ENCODE measurements around the gene STIM1.

Gene STIM1

DNA sequence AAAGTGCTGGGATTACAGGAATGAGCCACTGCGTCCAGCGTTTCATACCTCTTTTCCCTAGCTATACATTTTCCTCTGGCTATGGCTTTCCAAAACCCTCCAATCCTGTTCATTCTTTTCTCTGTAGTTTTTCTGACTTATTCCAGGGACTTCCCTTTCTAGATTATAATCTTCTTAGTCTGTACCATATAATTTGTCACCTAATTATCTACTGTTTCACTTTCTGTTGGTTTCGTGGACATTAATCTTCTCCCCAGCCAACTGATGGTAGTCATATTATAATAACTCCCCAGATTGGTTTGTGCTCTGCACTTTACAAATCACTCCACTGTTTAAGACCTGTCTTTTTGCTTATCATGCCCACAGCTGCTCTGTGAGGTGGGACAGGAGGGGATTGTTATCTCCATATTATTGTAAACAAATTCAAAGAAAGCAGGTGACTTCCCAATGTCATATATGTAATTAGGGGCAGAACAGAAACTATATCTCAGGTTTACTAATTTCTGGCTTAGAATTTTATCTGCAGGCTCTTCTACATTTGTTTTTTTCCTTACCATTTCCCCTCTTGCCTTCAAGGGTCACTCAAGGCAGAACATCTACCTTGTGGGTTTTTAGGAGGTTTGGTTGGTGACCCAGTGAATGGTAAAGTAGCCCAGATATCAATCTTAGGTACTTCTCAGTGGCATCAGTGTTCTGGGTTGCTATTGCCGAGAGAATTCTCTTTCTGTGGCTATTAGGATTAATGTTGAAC is 23.9 kb downstream of the STIM1 start:
- H3K79me2 ChIP-seq (ENCODE audit: control insufficient read depth, low read length) = peaks cover 50% of the 10 kb centered on the region
- H3K9me2 ChIP-seq (replicated peaks; ENCODE audit: control insufficient read depth, low read length) = no peaks in the 10 kb centered on the region
- H3K4me3 ChIP-seq (ENCODE audit: low read length) = no peak overlapping the region
- H3K4me2 ChIP-seq (ENCODE audit: low read length) = peak overlapping the region; percentile 49; the same call in 1 of the 2 replicates
- no peaks in the 10 kb centered on the region for H3K36me3 ChIP-seq (ENCODE audit: control insufficient read depth, low read length)
- peaks cover 56% of the 10 kb centered on the region for H3K4me1 ChIP-seq (ENCODE audit: control insufficient read depth, low read length)
- TF ChIP-seq, protein P1, sequence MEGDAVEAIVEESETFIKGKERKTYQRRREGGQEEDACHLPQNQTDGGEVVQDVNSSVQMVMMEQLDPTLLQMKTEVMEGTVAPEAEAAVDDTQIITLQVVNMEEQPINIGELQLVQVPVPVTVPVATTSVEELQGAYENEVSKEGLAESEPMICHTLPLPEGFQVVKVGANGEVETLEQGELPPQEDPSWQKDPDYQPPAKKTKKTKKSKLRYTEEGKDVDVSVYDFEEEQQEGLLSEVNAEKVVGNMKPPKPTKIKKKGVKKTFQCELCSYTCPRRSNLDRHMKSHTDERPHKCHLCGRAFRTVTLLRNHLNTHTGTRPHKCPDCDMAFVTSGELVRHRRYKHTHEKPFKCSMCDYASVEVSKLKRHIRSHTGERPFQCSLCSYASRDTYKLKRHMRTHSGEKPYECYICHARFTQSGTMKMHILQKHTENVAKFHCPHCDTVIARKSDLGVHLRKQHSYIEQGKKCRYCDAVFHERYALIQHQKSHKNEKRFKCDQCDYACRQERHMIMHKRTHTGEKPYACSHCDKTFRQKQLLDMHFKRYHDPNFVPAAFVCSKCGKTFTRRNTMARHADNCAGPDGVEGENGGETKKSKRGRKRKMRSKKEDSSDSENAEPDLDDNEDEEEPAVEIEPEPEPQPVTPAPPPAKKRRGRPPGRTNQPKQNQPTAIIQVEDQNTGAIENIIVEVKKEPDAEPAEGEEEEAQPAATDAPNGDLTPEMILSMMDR (IDR thresholded peaks at IDR 0.05; ENCODE audit: low read depth, low read length, poor library complexity, severe bottlenecking) = no peak
- TF ChIP-seq EZH2phosphoT487 (IDR thresholded peaks at IDR 0.05; ENCODE audit: borderline replicate concordance, low read length) = no peak
- H3K27me3 ChIP-seq (ENCODE audit: control insufficient read depth, low read length) = no peaks in the 10 kb centered on the region
- H3K9me3 ChIP-seq (ENCODE audit: control insufficient read depth, insufficient read depth, low read length) = no peaks in the 10 kb centered on the region
- no peak overlapping the region for H3K27ac ChIP-seq (ENCODE audit: low read depth, low read length)
- H4K20me1 ChIP-seq (ENCODE audit: control insufficient read depth, insufficient read depth, low read depth, low read length) = 0 out of 2 replicates have a peak, but pooled peaks cover 12% of the 10 kb centered on the region
- H3F3A ChIP-seq (ENCODE audit: control insufficient read depth, insufficient read depth) = peaks cover 14% of the 10 kb centered on the region

DNA sequence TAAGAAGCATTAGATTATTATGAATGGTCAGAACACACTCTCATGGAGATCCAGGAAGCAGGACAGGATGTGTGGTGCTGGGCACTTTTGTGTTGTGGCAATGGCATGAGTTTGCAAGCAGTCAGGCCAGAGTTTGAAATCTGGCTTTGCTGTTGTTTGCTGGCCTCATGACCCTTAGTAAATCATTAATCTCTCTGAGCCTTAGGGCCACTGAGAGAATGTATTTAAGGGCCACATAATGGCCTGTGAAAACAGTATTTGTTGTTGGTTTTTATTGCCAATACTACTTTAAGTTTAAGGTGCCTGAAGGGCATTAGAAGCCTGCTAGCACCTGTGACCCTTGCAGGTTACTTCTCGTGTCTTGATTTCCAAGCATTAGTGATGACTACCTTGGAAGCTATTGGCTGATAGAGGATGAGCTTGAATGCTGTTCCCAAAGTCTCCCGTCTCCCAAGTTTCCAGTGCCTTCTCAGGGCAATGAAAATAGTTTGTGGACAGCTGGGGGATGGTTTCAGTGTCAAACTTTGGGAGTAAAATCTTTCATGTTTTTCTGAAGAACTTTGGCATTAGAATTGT is 24.6 kb downstream of the STIM1 start:
- no peak overlapping the region for H3K4me3 ChIP-seq (ENCODE audit: low read length)

DNA sequence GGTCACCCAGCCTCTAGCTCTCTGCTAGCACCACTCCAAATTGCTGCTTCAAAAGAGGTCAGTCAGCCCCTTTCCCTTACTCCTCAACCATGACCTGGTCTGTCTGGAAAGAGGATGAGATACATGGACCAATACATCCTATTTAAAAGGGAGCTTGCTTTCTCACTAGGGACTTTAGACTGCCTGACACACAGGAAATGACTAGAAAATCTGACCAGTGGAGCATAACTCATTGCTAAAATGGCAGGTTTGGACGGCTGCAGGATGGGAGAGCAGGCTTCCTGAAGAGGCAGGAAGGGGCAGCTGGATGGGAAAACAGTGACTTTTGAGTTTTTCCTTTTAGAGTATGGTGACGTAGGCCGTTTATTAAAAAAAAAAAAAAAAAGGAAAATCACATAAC is 25.3 kb downstream of the STIM1 start:
- peaks cover 14% of the 10 kb centered on the region for H3F3A ChIP-seq (ENCODE audit: control insufficient read depth, insufficient read depth)
- peak overlapping the region; percentile 49 for H3K4me2 ChIP-seq (ENCODE audit: low read length)
- H3K4me3 ChIP-seq (ENCODE audit: low read length) = peak overlapping the region; percentile 22
- no peak for TF ChIP-seq EZH2phosphoT487 (IDR thresholded peaks at IDR 0.05; ENCODE audit: borderline replicate concordance, low read length)
- TF ChIP-seq, protein P1 (IDR thresholded peaks at IDR 0.05; ENCODE audit: low read depth, low read length, poor library complexity, severe bottlenecking) = no peak
- no peaks in the 10 kb centered on the region for H3K9me3 ChIP-seq (ENCODE audit: control insufficient read depth, insufficient read depth, low read length)
- 0 out of 2 replicates have a peak, but pooled peaks cover 7% of the 10 kb centered on the region for H4K20me1 ChIP-seq (ENCODE audit: control insufficient read depth, insufficient read depth, low read depth, low read length)
- no peak overlapping the region for H3K27ac ChIP-seq (ENCODE audit: low read depth, low read length)
- no peaks in the 10 kb centered on the region for H3K27me3 ChIP-seq (ENCODE audit: control insufficient read depth, low read length)
- no peaks in the 10 kb centered on the region for H3K9me2 ChIP-seq (replicated peaks; ENCODE audit: control insufficient read depth, low read length)
- no peaks in the 10 kb centered on the region for H3K36me3 ChIP-seq (ENCODE audit: control insufficient read depth, low read length)
- H3K79me2 ChIP-seq (ENCODE audit: control insufficient read depth, low read length) = peaks cover 53% of the 10 kb centered on the region
- peaks cover 56% of the 10 kb centered on the region for H3K4me1 ChIP-seq (ENCODE audit: control insufficient read depth, low read length)

More for the DNA sequence above, 24.6 kb downstream of the STIM1 start:
- no peak for TF ChIP-seq EZH2phosphoT487 (IDR thresholded peaks at IDR 0.05; ENCODE audit: borderline replicate concordance, low read length)
- H3K27ac ChIP-seq (ENCODE audit: low read depth, low read length) = no peak overlapping the region
- no peaks in the 10 kb centered on the region for H3K9me3 ChIP-seq (ENCODE audit: control insufficient read depth, insufficient read depth, low read length)
- H3K9me2 ChIP-seq (replicated peaks; ENCODE audit: control insufficient read depth, low read length) = no peaks in the 10 kb centered on the region
- 0 out of 2 replicates have a peak, but pooled peaks cover 9% of the 10 kb centered on the region for H4K20me1 ChIP-seq (ENCODE audit: control insufficient read depth, insufficient read depth, low read depth, low read length)
- no peaks in the 10 kb centered on the region for H3K27me3 ChIP-seq (ENCODE audit: control insufficient read depth, low read length)
- H3K4me1 ChIP-seq (ENCODE audit: control insufficient read depth, low read length) = peaks cover 56% of the 10 kb centered on the region
- H3K79me2 ChIP-seq (ENCODE audit: control insufficient read depth, low read length) = peaks cover 53% of the 10 kb centered on the region
- H3F3A ChIP-seq (ENCODE audit: control insufficient read depth, insufficient read depth) = peaks cover 14% of the 10 kb centered on the region
- peak overlapping the region; percentile 49 for H3K4me2 ChIP-seq (ENCODE audit: low read length)
- H3K36me3 ChIP-seq (ENCODE audit: control insufficient read depth, low read length) = no peaks in the 10 kb centered on the region

DNA sequence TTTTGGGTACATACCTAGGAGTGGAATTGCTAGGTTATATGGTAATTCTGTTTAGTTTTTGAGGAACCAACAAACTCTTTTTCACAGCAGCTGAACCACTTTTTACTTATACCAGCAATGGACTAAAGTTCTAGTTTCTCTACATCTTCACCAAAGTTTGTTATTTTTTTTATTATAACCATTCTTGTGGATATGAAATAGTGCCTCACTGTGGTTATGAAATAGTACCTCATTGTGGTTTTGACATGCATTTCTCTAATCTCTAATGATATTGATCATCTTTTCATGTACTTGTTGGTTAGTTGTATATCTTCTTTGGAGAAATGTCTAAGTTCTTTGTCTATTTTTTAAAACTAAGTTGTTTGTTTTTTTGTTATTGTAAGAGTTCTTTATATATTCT is 27.2 kb downstream of the STIM1 start:
- no peak for TF ChIP-seq EZH2phosphoT487 (IDR thresholded peaks at IDR 0.05; ENCODE audit: borderline replicate concordance, low read length)
- TF ChIP-seq, protein P1 (IDR thresholded peaks at IDR 0.05; ENCODE audit: low read depth, low read length, poor library complexity, severe bottlenecking) = no peak
- peaks cover 45% of the 10 kb centered on the region for H3K79me2 ChIP-seq (ENCODE audit: control insufficient read depth, low read length)
- H3K4me2 ChIP-seq (ENCODE audit: low read length) = no peak overlapping the region
- H3K9me3 ChIP-seq (ENCODE audit: control insufficient read depth, insufficient read depth, low read length) = no peaks in the 10 kb centered on the region
- H3K9me2 ChIP-seq (replicated peaks; ENCODE audit: control insufficient read depth, low read length) = no peaks in the 10 kb centered on the region
- H3K36me3 ChIP-seq (ENCODE audit: control insufficient read depth, low read length) = no peaks in the 10 kb centered on the region
- H3F3A ChIP-seq (ENCODE audit: control insufficient read depth, insufficient read depth) = peaks cover 8% of the 10 kb centered on the region; the same call in 1 of the 2 replicates
- no peaks in the 10 kb centered on the region for H3K27me3 ChIP-seq (ENCODE audit: control insufficient read depth, low read length)
- no peak overlapping the region for H3K4me3 ChIP-seq (ENCODE audit: low read length)
- 0 out of 2 replicates have a peak, but pooled peaks cover 7% of the 10 kb centered on the region for H4K20me1 ChIP-seq (ENCODE audit: control insufficient read depth, insufficient read depth, low read depth, low read length)
- H3K27ac ChIP-seq (ENCODE audit: low read depth, low read length) = no peak overlapping the region
- peaks cover 49% of the 10 kb centered on the region for H3K4me1 ChIP-seq (ENCODE audit: control insufficient read depth, low read length)
